NK-92 (cell line): ENCODE measurements around the gene ABHD10.

Experiments used
- DNase-seq: peaks from one replicate; lab custom pipeline; 2025; ENCODE audit not compliant: unreplicated experiment; lab: John Stamatoyannopoulos, UW

The ABHD10 gene

GRCh38 chr3:111963424-111963823 is 15.4 kb upstream of the ABHD10 start:
- DNase-seq = no peak

GRCh38 chr3:111965484-111965883 is 13.3 kb upstream of the ABHD10 start:
- DNase-seq = no peak

- no peak for DNase-seq
Observed at GRCh38 chr3:111967068-111967467, 11.8 kb upstream of the ABHD10 start.

- no peak for DNase-seq
Observed at GRCh38 chr3:111967651-111968274, 11.1 kb upstream of the ABHD10 start.

- DNase-seq = no peak
Observed at GRCh38 chr3:111968319-111969054, 10.3 kb upstream of the ABHD10 start.

GRCh38 chr3:111970376-111970775 is 8.4 kb upstream of the ABHD10 start:
- no peak for DNase-seq

GRCh38 chr3:111971533-111972130 is 7.2 kb upstream of the ABHD10 start:
- no peak for DNase-seq

GRCh38 chr3:111972891-111973290 is 5.9 kb upstream of the ABHD10 start:
- no peak for DNase-seq

- no peak for DNase-seq
Observed at GRCh38 chr3:111975131-111975530, 3.7 kb upstream of the ABHD10 start.

GRCh38 chr3:111976254-111976653 is 2.6 kb upstream of the ABHD10 start:
- DNase-seq = no peak

- DNase-seq = no peak
Observed at GRCh38 chr3:111979434-111980038, 710 bp downstream of the ABHD10 start.

- no peak for DNase-seq
Observed at GRCh38 chr3:111980716-111981456, 2.1 kb downstream of the ABHD10 start.

GRCh38 chr3:111981457-111981763 is 2.6 kb downstream of the ABHD10 start:
- DNase-seq = no peak

GRCh38 chr3:111984636-111985298 is 5.9 kb downstream of the ABHD10 start:
- no peak for DNase-seq

GRCh38 chr3:111986800-111987199 is 8.0 kb downstream of the ABHD10 start:
- no peak for DNase-seq

- no peak for DNase-seq
Observed at GRCh38 chr3:111989061-111989678, 10.3 kb downstream of the ABHD10 start.

- no peak for DNase-seq
Observed at GRCh38 chr3:111993038-111993437, 14.2 kb downstream of the ABHD10 start.

GRCh38 chr3:111998636-111999483 is 20.0 kb downstream of the ABHD10 start, which contains the start of gene TAGLN3:
TSS of gene TAGLN3 (plus strand) at chr3:111998922. CDS start at chr3:111999423, 501 bp downstream.
- no peak for DNase-seq
